MCF 10A (cell line): Measurements from ENCODE around the gene CEP85L. TPM values are rescaled to one million over a fixed set of nuclear protein-coding genes. Genes with fewer than 3 reads are reported as not detected.

Source experiments
- BruUV-seq: library from RNA; stranded (reverse); fragments of 400-500 nt; replicated peaks from 2 replicates; lab custom pipeline; 2021; lab: Mats Ljungman, UMichigan
- CTCF ChIA-PET: fragments of 300-600 bp; sonication (Branson Sonifier 250); formaldehyde crosslinking; extraction: SDS; loops from one replicate; lab custom pipeline; 2021; ENCODE audit warnings: antibody characterized with exemption, inconsistent platforms; lab: Yijun Ruan, JAX
- POLR2A ChIA-PET: fragments of 300-600, 350-650 bp; sonication (Branson Sonifier 250); formaldehyde crosslinking; extraction: SDS; loops from one replicate; lab custom pipeline; 2020; ENCODE audit warnings: antibody characterized with exemption, inconsistent platforms; lab: Yijun Ruan, JAX
- DNase-seq: peaks from one replicate; pipeline ENCODE4 v3.0.0-alpha.2; 2018; ENCODE audit not compliant: unreplicated experiment
- H3K27ac Mint-ChIP-seq: one replicate; pipeline ENCODE4 v1.8.0; 2022; ENCODE audit warnings: mild to moderate bottlenecking, low read depth, mixed read lengths; ENCODE audit not compliant: unreplicated experiment
- H3K27me3 Mint-ChIP-seq: one replicate; pipeline ENCODE4 v1.8.0; 2022; ENCODE audit warnings: mixed read lengths; ENCODE audit not compliant: insufficient read depth, unreplicated experiment
- H3K36me3 Mint-ChIP-seq: one replicate; pipeline ENCODE4 v1.8.0; 2022; ENCODE audit warnings: mild to moderate bottlenecking, moderate library complexity, mixed read lengths; ENCODE audit not compliant: insufficient read depth, unreplicated experiment
- H3K4me1 Mint-ChIP-seq: one replicate; pipeline ENCODE4 v1.8.0; 2022; ENCODE audit warnings: mixed read lengths; ENCODE audit not compliant: insufficient read depth, unreplicated experiment
- H3K4me3 Mint-ChIP-seq: one replicate; pipeline ENCODE4 v1.8.0; 2022; ENCODE audit warnings: mild to moderate bottlenecking, moderate library complexity, mixed read lengths; ENCODE audit not compliant: unreplicated experiment
- H3K9me3 Mint-ChIP-seq: one replicate; pipeline ENCODE4 v1.8.0; 2022; ENCODE audit warnings: mixed read lengths; ENCODE audit not compliant: unreplicated experiment
- intact Hi-C: fragments of 100-400 bp; cut with micrococcal nuclease; formaldehyde crosslinking; loops from 2 replicates; pipeline ENCODE4 v1.14.1; 2022
- total RNA-seq: library from RNA; stranded (reverse); gene quantifications from 2 replicates; pipeline ENCODE4 v1.2.3, GENCODE V29; 2022
- TF ChIP-seq, protein P1 (sequence below): fragments of 200-600 bp; IDR thresholded peaks from one replicate; pipeline ENCODE4 v1.8.0; 2022; ENCODE audit warnings: antibody characterized with exemption, mild to moderate bottlenecking; ENCODE audit not compliant: unreplicated experiment

CEP85L gene
- total RNA-seq, 1 experiment from 2014 or later, result 8.4 TPM

DNA sequence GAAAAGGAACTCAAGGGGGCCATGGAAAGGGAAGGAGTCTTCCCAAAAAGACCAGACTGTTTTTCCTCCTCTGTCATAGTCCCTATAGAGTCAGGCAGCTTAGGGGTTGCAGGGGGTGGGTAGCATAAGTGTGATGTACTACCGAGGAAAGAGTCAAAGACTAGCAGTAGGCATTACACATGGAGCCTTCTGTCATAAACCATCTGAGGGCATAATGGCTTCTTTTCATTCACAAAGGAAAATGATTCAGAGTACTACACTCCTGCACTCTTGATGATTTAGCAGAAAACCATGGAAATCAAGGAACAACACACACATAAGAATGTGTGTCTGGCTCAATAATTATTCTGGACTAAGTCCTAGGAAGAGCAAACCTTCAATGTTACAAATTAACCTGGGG lies 88.4 kb downstream of the CEP85L start:
- Mint-ChIP-seq H3K4me1 (no peaks in the 10 kb centered on the region), H3K9me3 (no peaks in the 10 kb centered on the region), H3K27ac (no peak overlapping the region), H3K27me3 (no peaks in the 10 kb centered on the region), H3K4me3 (no peak overlapping the region), H3K36me3 (peaks cover 5% of the 10 kb centered on the region)
- CTCF ChIA-PET, result interaction anchor here (0.8 to 1.2 kb wide), 2 partner anchors 10 to 17 kb away, joined by 3 to 4 read pairs; no protein-coding TSS in a partner anchor
- TF ChIP-seq, protein P1, sequence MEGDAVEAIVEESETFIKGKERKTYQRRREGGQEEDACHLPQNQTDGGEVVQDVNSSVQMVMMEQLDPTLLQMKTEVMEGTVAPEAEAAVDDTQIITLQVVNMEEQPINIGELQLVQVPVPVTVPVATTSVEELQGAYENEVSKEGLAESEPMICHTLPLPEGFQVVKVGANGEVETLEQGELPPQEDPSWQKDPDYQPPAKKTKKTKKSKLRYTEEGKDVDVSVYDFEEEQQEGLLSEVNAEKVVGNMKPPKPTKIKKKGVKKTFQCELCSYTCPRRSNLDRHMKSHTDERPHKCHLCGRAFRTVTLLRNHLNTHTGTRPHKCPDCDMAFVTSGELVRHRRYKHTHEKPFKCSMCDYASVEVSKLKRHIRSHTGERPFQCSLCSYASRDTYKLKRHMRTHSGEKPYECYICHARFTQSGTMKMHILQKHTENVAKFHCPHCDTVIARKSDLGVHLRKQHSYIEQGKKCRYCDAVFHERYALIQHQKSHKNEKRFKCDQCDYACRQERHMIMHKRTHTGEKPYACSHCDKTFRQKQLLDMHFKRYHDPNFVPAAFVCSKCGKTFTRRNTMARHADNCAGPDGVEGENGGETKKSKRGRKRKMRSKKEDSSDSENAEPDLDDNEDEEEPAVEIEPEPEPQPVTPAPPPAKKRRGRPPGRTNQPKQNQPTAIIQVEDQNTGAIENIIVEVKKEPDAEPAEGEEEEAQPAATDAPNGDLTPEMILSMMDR, result no peak
- DNase-seq, result no peak
- BruUV-seq, result no TSS peak
- POLR2A ChIA-PET, result interaction anchor here (0.5 to 0.7 kb wide), 2 partner anchors 9 to 14 kb away, joined by 3 read pairs; no protein-coding TSS in a partner anchor
- intact Hi-C loops, result no loop called here

DNA sequence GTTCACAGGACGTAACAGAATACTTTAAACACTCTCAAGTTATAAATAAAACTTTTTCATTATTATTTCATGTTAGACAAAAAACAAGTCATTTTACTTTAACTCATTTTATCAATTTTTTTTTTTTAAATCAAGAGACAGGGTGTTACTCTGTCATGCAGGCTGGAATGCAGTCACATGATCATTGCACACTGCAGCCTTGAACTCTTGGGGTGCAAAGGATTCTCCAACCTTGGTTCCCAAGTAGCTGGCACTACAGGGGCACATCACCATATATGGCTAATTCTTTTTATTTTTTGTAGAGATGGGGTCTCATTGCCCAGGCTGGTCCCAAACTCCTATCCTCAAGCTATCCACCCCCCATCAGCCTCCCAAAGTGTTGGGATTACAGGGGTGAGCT lies 89.1 kb downstream of the CEP85L start:
- peaks cover 5% of the 10 kb centered on the region for H3K36me3 Mint-ChIP-seq
- POLR2A ChIA-PET, result interaction anchor here (0.5 to 0.7 kb wide), 2 partner anchors 9 to 14 kb away, joined by 3 read pairs; no protein-coding TSS in a partner anchor
- H3K27ac Mint-ChIP-seq, result no peak overlapping the region
- no peaks in the 10 kb centered on the region for H3K27me3 Mint-ChIP-seq
- no peaks in the 10 kb centered on the region for H3K4me1 Mint-ChIP-seq
- TF ChIP-seq, protein P1, result no peak
- CTCF ChIA-PET, result interaction anchor here (0.8 kb wide), 2 partner anchors 18 to 34 kb away, joined by 3 read pairs; no protein-coding TSS in a partner anchor
- no peak overlapping the region for H3K4me3 Mint-ChIP-seq
- intact Hi-C loops, result no loop called here
- BruUV-seq, result no TSS peak
- no peak for DNase-seq
- no peaks in the 10 kb centered on the region for H3K9me3 Mint-ChIP-seq

DNA sequence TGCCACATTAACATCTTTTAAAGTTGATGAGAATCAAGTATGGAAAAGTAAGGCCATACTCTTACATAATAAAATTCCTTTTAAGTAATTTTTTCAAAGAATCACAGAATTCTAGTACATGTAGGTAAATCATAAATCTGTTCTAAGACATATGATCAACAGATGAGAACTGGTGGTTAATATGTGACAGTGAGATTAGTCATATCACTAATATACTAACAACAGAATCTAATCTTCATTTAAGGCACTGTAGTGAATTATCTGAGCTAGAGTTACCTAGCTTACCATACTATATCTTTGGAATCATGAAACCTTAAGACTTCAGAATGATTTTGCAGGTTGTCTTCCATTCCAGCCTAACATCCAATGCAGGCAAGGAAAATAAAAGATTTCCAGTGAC lies 91.7 kb downstream of the CEP85L start:
- H3K9me3 Mint-ChIP-seq, result no peaks in the 10 kb centered on the region

DNA sequence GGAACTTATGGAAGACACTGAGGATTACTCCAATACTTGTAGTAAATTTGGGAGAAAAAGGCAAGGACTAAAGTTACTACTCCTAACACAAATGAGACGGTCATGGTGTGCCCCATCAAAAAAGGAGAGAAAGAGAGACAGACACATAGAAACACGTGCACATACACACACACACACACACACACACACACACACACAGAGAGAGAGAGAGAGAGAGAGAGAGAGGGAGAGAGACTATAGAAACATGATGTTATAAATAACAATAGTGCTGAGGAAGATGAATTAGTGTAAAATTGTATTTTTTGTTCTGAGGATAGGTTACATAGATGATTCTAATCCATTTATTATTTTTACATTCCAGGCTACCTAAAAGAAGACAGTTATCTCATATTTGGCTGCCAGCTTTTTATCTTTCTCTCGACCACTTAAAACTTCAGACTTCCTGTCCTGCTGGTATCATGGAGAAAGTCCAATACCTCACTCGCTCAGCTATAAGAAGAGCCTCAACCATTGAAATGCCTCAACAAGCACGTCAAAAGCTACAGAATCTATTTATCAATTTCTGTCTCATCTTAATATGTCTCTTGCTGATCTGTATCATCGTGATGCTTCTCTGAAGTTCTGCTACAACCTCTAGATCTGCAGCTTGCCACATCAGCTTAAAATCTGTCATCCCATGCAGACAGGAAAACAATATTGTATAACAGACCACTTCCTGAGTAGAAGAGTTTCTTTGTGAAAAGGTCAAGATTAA lies 92.8 kb downstream of the CEP85L start:
- no peak for DNase-seq
- peaks cover 6% of the 10 kb centered on the region for H3K36me3 Mint-ChIP-seq
- no peaks in the 10 kb centered on the region for H3K4me1 Mint-ChIP-seq
- ChIA-PET POLR2A (no interaction called here), CTCF (interaction anchor here (0.5 to 1.9 kb wide), 4 partner anchors 9 to 242 kb away, joined by 3 to 4 read pairs (median 3); no protein-coding TSS in a partner anchor)
- BruUV-seq, result no TSS peak
- H3K27ac Mint-ChIP-seq, result no peak overlapping the region
- TF ChIP-seq, protein P1, result no peak
- H3K9me3 Mint-ChIP-seq, result no peaks in the 10 kb centered on the region
- H3K4me3 Mint-ChIP-seq, result no peak overlapping the region
- no peaks in the 10 kb centered on the region for H3K27me3 Mint-ChIP-seq
- intact Hi-C loops, result no loop called here

More for the DNA sequence above, 91.7 kb downstream of the CEP85L start:
- intact Hi-C loops, result no loop called here
- Mint-ChIP-seq H3K4me1 (no peaks in the 10 kb centered on the region), H3K27me3 (no peaks in the 10 kb centered on the region), H3K36me3 (peaks cover 6% of the 10 kb centered on the region), H3K4me3 (no peak overlapping the region), H3K27ac (no peak overlapping the region)
- no peak for DNase-seq
- CTCF ChIA-PET, result interaction anchor here (0.6 to 1.9 kb wide), 7 partner anchors 21 to 576 kb away, joined by 3 to 7 read pairs (median 3); no protein-coding TSS in a partner anchor
- TF ChIP-seq, protein P1, result no peak
- POLR2A ChIA-PET, result no interaction called here
- no TSS peak for BruUV-seq
